Measurements from ENCODE around the gene HIRA. TPM values are rescaled to one million over a fixed set of nuclear protein-coding genes. Genes with fewer than 3 reads are reported as not detected.
"Not testable (repeated sequence)": the region's sequence is repeated elsewhere in the genome, so short reads cannot be mapped to it uniquely, and the experiment has no call there.

Gene HIRA
- total RNA-seq, 1 donor from 2014 or later = 7.3 TPM

- not testable (repeated sequence) for H3K27ac ChIP-seq (ENCODE audit: low read depth, low read length); H3K27me3 ChIP-seq (ENCODE audit: control insufficient read depth in 3 of 3, insufficient read depth in 3 of 3, low read length in 3 of 3); H3K9me3 ChIP-seq (ENCODE audit: control insufficient read depth in 3 of 3, low read length in 3 of 3); H3K4me3 ChIP-seq (ENCODE audit: low read length in 3 of 3)
- H3K36me3 ChIP-seq (ENCODE audit: control insufficient read depth in 3 of 3, insufficient read depth in 3 of 3, low read length in 3 of 3) = peaks cover 19 to 33% (median 24%) of the 10 kb centered on the region in 3 donors
- H3K4me1 ChIP-seq (ENCODE audit: control insufficient read depth in 3 of 3, insufficient read depth in 3 of 3, low read length in 3 of 3) = peaks cover 37 to 73% (median 56%) of the 10 kb centered on the region in 3 donors
- peak overlapping the region in 1 of 3 donors; percentile 16 for H3K9ac ChIP-seq (ENCODE audit: low read depth in 1 of 3, low read length in 3 of 3)
These were observed 13.9 kb upstream of the HIRA start for GRCh38 chr22:19445279-19445982.

- no peaks in the 10 kb centered on the region for H3K27me3 ChIP-seq (ENCODE audit: control insufficient read depth in 3 of 3, insufficient read depth in 3 of 3, low read length in 3 of 3)
- no peak overlapping the region for H3K27ac ChIP-seq (ENCODE audit: low read depth, low read length)
- H3K4me1 ChIP-seq (ENCODE audit: control insufficient read depth in 3 of 3, insufficient read depth in 3 of 3, low read length in 3 of 3) = peaks cover 45 to 83% (median 60%) of the 10 kb centered on the region in 3 donors
- H3K9me3 ChIP-seq (ENCODE audit: control insufficient read depth in 3 of 3, low read length in 3 of 3) = no peaks in the 10 kb centered on the region
- H3K36me3 ChIP-seq (ENCODE audit: control insufficient read depth in 3 of 3, insufficient read depth in 3 of 3, low read length in 3 of 3) = peaks cover 17 to 26% (median 19%) of the 10 kb centered on the region in 3 donors
- peak overlapping the region in 1 of 3 donors; percentile 45 for H3K9ac ChIP-seq (ENCODE audit: low read depth in 1 of 3, low read length in 3 of 3)
- no peak overlapping the region for H3K4me3 ChIP-seq (ENCODE audit: low read length in 3 of 3)
These were observed 12.1 kb upstream of the HIRA start for GRCh38 chr22:19443544-19444211.

- Histone ChIP-seq H3K27me3 (ENCODE audit: control insufficient read depth in 3 of 3, insufficient read depth in 3 of 3, low read length in 3 of 3) (no peaks in the 10 kb centered on the region), H3K4me1 (ENCODE audit: control insufficient read depth in 3 of 3, insufficient read depth in 3 of 3, low read length in 3 of 3) (peaks cover 47 to 82% (median 57%) of the 10 kb centered on the region in 3 donors), H3K27ac (ENCODE audit: low read depth, low read length) (no peak overlapping the region), H3K9me3 (ENCODE audit: control insufficient read depth in 3 of 3, low read length in 3 of 3) (no peaks in the 10 kb centered on the region), H3K36me3 (ENCODE audit: control insufficient read depth in 3 of 3, insufficient read depth in 3 of 3, low read length in 3 of 3) (peaks cover 18 to 26% (median 22%) of the 10 kb centered on the region in 3 donors), H3K4me3 (ENCODE audit: low read length in 3 of 3) (no peak overlapping the region), H3K9ac (ENCODE audit: low read depth in 1 of 3, low read length in 3 of 3) (peak overlapping the region in 2 of 3 donors; percentile 33 to 54)
These were observed 10.6 kb upstream of the HIRA start for GRCh38 chr22:19442166-19442565.

- H3K36me3 ChIP-seq (ENCODE audit: control insufficient read depth in 3 of 3, insufficient read depth in 3 of 3, low read length in 3 of 3) = peaks cover 24 to 34% (median 31%) of the 10 kb centered on the region in 3 donors
- H3K4me1 ChIP-seq (ENCODE audit: control insufficient read depth in 3 of 3, insufficient read depth in 3 of 3, low read length in 3 of 3) = peaks cover 39 to 67% (median 46%) of the 10 kb centered on the region in 3 donors
- peak overlapping the region; percentile 36 for H3K27ac ChIP-seq (ENCODE audit: low read depth, low read length)
- H3K4me3 ChIP-seq (ENCODE audit: low read length in 3 of 3) = no peak overlapping the region
- H3K27me3 ChIP-seq (ENCODE audit: control insufficient read depth in 3 of 3, insufficient read depth in 3 of 3, low read length in 3 of 3) = no peaks in the 10 kb centered on the region
- H3K9me3 ChIP-seq (ENCODE audit: control insufficient read depth in 3 of 3, low read length in 3 of 3) = no peaks in the 10 kb centered on the region
- peak overlapping the region in 1 of 3 donors; percentile 64 for H3K9ac ChIP-seq (ENCODE audit: low read depth in 1 of 3, low read length in 3 of 3)
These were observed 9.1 kb upstream of the HIRA start for GRCh38 chr22:19440411-19441195.

DNA sequence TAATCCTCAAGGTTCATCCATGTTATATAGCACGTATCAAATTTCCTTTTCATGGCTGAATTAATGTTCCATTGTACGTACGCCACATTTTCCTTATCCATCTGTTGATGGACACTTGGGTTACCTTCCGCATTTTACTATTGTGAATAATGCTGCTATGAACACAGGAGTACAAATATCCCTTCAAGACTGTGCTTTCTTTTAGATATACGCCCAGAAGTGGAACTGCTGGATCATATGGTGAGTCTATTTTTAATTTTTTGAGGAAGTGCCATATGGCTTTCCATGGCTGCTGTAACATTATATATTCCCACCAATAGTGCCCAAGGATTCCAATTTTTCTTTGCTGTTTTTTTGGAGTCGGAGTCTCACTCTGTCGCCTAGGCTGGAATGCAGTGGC is 6.8 kb upstream of the HIRA start:
- peaks cover 32 to 49% (median 41%) of the 10 kb centered on the region in 3 donors for H3K4me1 ChIP-seq (ENCODE audit: control insufficient read depth in 3 of 3, insufficient read depth in 3 of 3, low read length in 3 of 3)
- no peaks in the 10 kb centered on the region for H3K9me3 ChIP-seq (ENCODE audit: control insufficient read depth in 3 of 3, low read length in 3 of 3)
- peak overlapping the region in 1 of 3 donors; percentile 13 for H3K4me3 ChIP-seq (ENCODE audit: low read length in 3 of 3)
- peak overlapping the region in 1 of 3 donors; percentile 0 for H3K9ac ChIP-seq (ENCODE audit: low read depth in 1 of 3, low read length in 3 of 3)
- H3K27ac ChIP-seq (ENCODE audit: low read depth, low read length) = peak overlapping the region; percentile 28
- H3K36me3 ChIP-seq (ENCODE audit: control insufficient read depth in 3 of 3, insufficient read depth in 3 of 3, low read length in 3 of 3) = peaks cover 23 to 32% (median 30%) of the 10 kb centered on the region in 3 donors
- no peaks in the 10 kb centered on the region for H3K27me3 ChIP-seq (ENCODE audit: control insufficient read depth in 3 of 3, insufficient read depth in 3 of 3, low read length in 3 of 3)

GRCh38 chr22:19436444-19437161 is 5.1 kb upstream of the HIRA start:
- not testable (repeated sequence) for H3K27me3 ChIP-seq (ENCODE audit: control insufficient read depth in 3 of 3, insufficient read depth in 3 of 3, low read length in 3 of 3); H3K27ac ChIP-seq (ENCODE audit: low read depth, low read length); H3K4me3 ChIP-seq (ENCODE audit: low read length in 3 of 3); H3K9me3 ChIP-seq (ENCODE audit: control insufficient read depth in 3 of 3, low read length in 3 of 3); H3K9ac ChIP-seq (ENCODE audit: low read depth in 1 of 3, low read length in 3 of 3)
- Histone ChIP-seq H3K36me3 (ENCODE audit: control insufficient read depth in 3 of 3, insufficient read depth in 3 of 3, low read length in 3 of 3) (peaks cover 20 to 26% (median 24%) of the 10 kb centered on the region in 3 donors), H3K4me1 (ENCODE audit: control insufficient read depth in 3 of 3, insufficient read depth in 3 of 3, low read length in 3 of 3) (peaks cover 26 to 35% (median 33%) of the 10 kb centered on the region in 3 donors)

DNA sequence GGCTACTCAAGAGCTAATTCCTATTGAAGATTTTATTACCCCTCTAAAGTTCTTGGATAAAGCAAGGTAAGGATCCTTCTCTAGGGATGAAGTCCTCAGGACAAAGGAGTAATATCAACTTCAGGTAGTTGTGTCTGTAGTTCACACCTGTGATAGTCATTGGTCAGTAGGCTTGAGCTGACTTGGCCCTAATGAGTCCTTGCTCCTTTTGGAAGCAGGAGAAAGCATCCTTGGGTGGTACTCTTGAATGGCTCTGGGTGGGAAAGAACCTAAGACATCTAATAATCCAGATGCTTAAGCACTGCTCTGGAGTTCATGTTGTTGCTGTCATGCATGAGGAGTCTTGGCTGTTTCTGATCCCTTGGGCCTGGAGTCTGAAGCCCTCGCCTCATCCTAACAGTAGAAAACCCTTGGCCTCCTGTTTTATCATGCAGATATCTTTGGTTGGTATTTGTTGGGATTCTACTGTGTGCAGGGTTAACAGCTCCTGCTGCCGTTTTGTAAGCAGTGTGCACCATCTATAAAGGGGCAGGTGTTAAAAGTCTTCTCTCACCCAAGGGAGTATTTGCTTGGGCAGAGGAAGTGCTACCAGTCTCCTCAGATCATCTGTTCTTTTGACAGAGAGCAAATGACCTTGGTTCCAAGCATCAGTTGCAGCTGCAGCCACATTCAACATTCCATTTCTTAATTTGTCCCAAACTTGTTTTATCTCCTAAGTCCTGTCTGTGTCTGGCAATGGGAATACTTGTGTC is 3.5 kb upstream of the HIRA start:
- Histone ChIP-seq H3K27me3 (ENCODE audit: control insufficient read depth in 3 of 3, insufficient read depth in 3 of 3, low read length in 3 of 3) (no peaks in the 10 kb centered on the region), H3K9me3 (ENCODE audit: control insufficient read depth in 3 of 3, low read length in 3 of 3) (no peaks in the 10 kb centered on the region), H3K9ac (ENCODE audit: low read depth in 1 of 3, low read length in 3 of 3) (no peak overlapping the region), H3K4me1 (ENCODE audit: control insufficient read depth in 3 of 3, insufficient read depth in 3 of 3, low read length in 3 of 3) (peaks cover 26 to 35% (median 30%) of the 10 kb centered on the region in 3 donors), H3K4me3 (ENCODE audit: low read length in 3 of 3) (no peak overlapping the region), H3K27ac (ENCODE audit: low read depth, low read length) (no peak overlapping the region), H3K36me3 (ENCODE audit: control insufficient read depth in 3 of 3, insufficient read depth in 3 of 3, low read length in 3 of 3) (peaks cover 18 to 26% (median 21%) of the 10 kb centered on the region in 3 donors)

GRCh38 chr22:19434401-19434800 is 2.9 kb upstream of the HIRA start:
- Histone ChIP-seq H3K4me3 (ENCODE audit: low read length in 3 of 3) (no peak overlapping the region), H3K36me3 (ENCODE audit: control insufficient read depth in 3 of 3, insufficient read depth in 3 of 3, low read length in 3 of 3) (peaks cover 18 to 26% (median 21%) of the 10 kb centered on the region in 3 donors), H3K4me1 (ENCODE audit: control insufficient read depth in 3 of 3, insufficient read depth in 3 of 3, low read length in 3 of 3) (peaks cover 29 to 40% (median 31%) of the 10 kb centered on the region in 3 donors), H3K9me3 (ENCODE audit: control insufficient read depth in 3 of 3, low read length in 3 of 3) (no peaks in the 10 kb centered on the region), H3K9ac (ENCODE audit: low read depth in 1 of 3, low read length in 3 of 3) (no peak overlapping the region), H3K27me3 (ENCODE audit: control insufficient read depth in 3 of 3, insufficient read depth in 3 of 3, low read length in 3 of 3) (no peaks in the 10 kb centered on the region), H3K27ac (ENCODE audit: low read depth, low read length) (no peak overlapping the region)

All from skeletal muscle tissue (tissue), 4 donors.